Stimulated activated CD4-positive, alpha-beta T cell treated with anti-CD3 and anti-CD28 coated beads, Interleukin-1b, Interleukin-23, amount 100 ng/mL, for 1 hour (primary cell): Measurements from ENCODE around the gene MAT2A.
"Not testable (repeated sequence)": the region's sequence is repeated elsewhere in the genome, so short reads cannot be mapped to it uniquely, and the experiment has no call there.

Experiments
- DNase-seq, 2 donors: peaks; one replicate each; pipeline ENCODE4 v3.0.0-alpha.2; 2020; ENCODE audit warnings: low read depth in 2 of 2

Gene MAT2A

DNA sequence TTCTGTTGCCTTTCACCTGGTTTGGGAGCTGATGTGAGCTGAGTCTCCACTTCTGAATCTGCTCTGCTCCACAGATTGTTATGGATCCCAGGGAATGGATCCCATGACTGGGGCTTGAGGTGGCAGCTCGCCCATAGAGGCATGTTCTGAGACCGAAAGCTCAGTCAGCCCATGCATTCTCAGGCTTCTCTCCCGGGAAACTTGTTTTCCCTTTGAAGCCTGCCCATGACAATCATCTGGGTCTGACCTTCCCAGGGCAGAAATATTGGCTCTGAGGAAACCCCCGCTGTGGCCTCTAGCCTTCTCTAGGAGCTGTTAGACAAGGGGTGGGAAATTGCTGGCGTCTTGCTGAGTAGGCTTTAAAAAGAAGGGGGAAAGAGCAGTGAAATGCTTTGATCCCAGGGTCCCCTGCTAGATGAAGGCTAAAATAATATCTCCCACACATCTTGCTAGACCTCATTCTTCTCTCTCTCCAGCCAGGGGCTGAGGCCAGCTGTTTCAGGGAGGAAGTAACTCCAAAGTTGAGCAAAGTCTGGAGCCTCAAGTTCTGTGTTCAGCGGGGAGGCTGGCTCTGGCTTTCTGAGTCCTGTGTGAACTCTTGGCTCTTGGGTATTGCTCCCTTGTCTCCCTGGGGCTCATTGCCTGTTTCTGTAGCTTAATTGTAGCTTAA is 40.4 kb downstream of the MAT2A start:
- no peak for DNase-seq

GRCh38 chr2:85580206-85580605 is 41.2 kb downstream of the MAT2A start:
- no peak for DNase-seq

GRCh38 chr2:85582492-85582891 is 43.5 kb downstream of the MAT2A start:
- no peak for DNase-seq

GRCh38 chr2:85583667-85584353 is 44.8 kb downstream of the MAT2A start:
- DNase-seq: no peak

- DNase-seq: no peak
Measured at GRCh38 chr2:85584354-85584856, 45.4 kb downstream of the MAT2A start, which contains the start of gene VAMP5. TSS of gene VAMP5 (plus strand) at chr2:85584431. CDS start at chr2:85584491, 60 bp downstream.

GRCh38 chr2:85584857-85585780 is 46.2 kb downstream of the MAT2A start:
- DNase-seq: no peak

- DNase-seq: no peak
Measured at GRCh38 chr2:85585781-85586105, 46.8 kb downstream of the MAT2A start.

DNA sequence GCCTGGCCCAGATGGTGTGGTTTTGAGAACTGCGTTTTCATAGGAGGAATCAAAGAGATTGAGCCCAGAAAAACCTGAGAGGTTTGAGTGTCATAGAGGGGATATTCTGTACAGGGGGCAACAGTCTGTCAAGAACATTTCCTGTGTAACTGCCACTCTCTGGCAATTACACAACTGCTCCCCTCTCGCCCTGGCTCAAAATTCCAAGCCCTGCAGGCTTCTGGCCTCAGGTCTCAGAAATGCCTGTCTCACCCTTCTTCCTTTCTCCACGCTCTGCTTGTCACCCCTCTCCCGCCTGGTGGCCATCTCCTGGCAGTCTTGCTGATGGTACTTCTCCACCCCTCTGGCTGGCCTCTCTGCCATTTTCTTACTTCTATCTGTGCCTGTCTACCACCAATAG is 49.3 kb downstream of the MAT2A start:
- DNase-seq: no peak

GRCh38 chr2:85588645-85589044 is 49.7 kb downstream of the MAT2A start:
- DNase-seq: no peak

- no peak for DNase-seq
Measured at GRCh38 chr2:85589181-85589580, 50.2 kb downstream of the MAT2A start.

GRCh38 chr2:85589982-85590791 is 51.2 kb downstream of the MAT2A start:
- no peak for DNase-seq

GRCh38 chr2:85590950-85591349 is 52.0 kb downstream of the MAT2A start:
- DNase-seq: no peak

DNA sequence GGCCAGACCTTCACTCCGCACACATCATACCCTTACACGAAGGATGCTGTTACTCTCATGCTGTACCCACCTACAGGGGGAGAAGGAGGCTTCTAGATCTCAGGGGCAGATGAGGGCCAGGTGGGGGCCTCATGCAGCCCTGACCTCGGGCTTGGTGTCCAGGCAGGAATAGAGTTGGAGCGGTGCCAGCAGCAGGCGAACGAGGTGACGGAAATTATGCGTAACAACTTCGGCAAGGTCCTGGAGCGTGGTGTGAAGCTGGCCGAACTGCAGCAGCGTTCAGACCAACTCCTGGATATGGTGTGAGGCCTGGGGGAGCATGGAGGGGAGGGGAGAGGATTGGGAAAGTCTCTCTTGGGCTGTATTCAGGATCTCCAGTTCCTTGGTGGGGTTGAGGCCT is 52.6 kb downstream of the MAT2A start:
- DNase-seq: no peak

DNA sequence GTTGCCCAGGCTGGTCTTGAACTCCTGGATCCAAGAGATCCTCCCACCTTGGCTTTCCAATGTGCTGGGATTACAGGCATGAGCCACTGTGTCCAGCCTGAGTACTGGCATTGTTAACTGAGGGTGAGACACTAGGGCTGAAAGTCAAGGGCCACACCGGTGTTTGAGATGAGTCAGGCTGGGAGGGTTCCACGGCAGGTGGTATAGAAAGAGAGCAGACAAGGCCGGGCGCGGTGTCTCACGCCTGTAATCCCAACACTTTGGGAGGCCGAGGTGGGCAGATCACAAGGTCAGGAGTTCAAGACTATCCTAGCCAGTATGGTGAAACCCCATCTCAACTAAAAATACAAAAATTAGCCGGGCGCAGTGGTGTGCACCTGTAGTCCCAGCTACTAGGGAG is 53.3 kb downstream of the MAT2A start:
- not testable (repeated sequence) for DNase-seq

- no peak for DNase-seq
Measured at GRCh38 chr2:85593023-85593422, 54.1 kb downstream of the MAT2A start.
